Stimulated activated CD4-positive, alpha-beta T cell treated with anti-CD3 and anti-CD28 coated beads, Interleukin-12 subunit alpha, Interleukin-12 subunit beta, amount 100 ng/mL, for 24 hours (primary cell): ENCODE measurements around the gene TUBB6.

Experiments used
- DNase-seq, 2 experiments: peaks; one replicate each; pipeline ENCODE4 v3.0.0-alpha.2; 2020; ENCODE audit warnings: low read depth in 2 of 2

TUBB6 gene

GRCh38 chr18:12307701-12308385 lies at the start of gene TUBB6:
TUBB6 (plus strand) TSS chr18:12308241; CDS start chr18:12308293, 52 bp downstream.
- DNase-seq: peak in 1 of 2 experiments; percentile 21

- DNase-seq: no peak
Measured at GRCh38 chr18:12258719-12259705, 49.0 kb upstream of the TUBB6 start.

- no peak for DNase-seq
Measured at GRCh38 chr18:12262748-12263147, 45.3 kb upstream of the TUBB6 start.

GRCh38 chr18:12264864-12265263 lies 43.2 kb upstream of the TUBB6 start:
- no peak for DNase-seq

GRCh38 chr18:12271376-12272235 lies 36.4 kb upstream of the TUBB6 start:
- peak; percentile 34 to 57 for DNase-seq

- DNase-seq: no peak
Measured at GRCh38 chr18:12274793-12275192, 33.2 kb upstream of the TUBB6 start.

- no peak for DNase-seq
Measured at GRCh38 chr18:12276736-12277554, 31.1 kb upstream of the TUBB6 start.

- no peak for DNase-seq
Measured at GRCh38 chr18:12278215-12278671, 29.8 kb upstream of the TUBB6 start.

- DNase-seq: no peak
Measured at GRCh38 chr18:12278741-12279682, 29.0 kb upstream of the TUBB6 start.

GRCh38 chr18:12279781-12280531 lies 28.1 kb upstream of the TUBB6 start:
- no peak for DNase-seq

- DNase-seq: no peak
Measured at GRCh38 chr18:12281861-12282260, 26.2 kb upstream of the TUBB6 start.

- DNase-seq: no peak
Measured at GRCh38 chr18:12282442-12283039, 25.5 kb upstream of the TUBB6 start.

- DNase-seq: no peak
Measured at GRCh38 chr18:12283256-12283655, 24.8 kb upstream of the TUBB6 start.

- DNase-seq: no peak
Measured at GRCh38 chr18:12283666-12284065, 24.4 kb upstream of the TUBB6 start.

- no peak for DNase-seq
Measured at GRCh38 chr18:12287131-12287681, 20.8 kb upstream of the TUBB6 start.

- DNase-seq: no peak
Measured at GRCh38 chr18:12287684-12288402, 20.2 kb upstream of the TUBB6 start.

GRCh38 chr18:12288403-12288755 lies 19.7 kb upstream of the TUBB6 start:
- DNase-seq: no peak

- no peak for DNase-seq
Measured at GRCh38 chr18:12290086-12290485, 18.0 kb upstream of the TUBB6 start.
